RWPE2 (cell line): ENCODE data around the gene TBC1D1.

Experiments
- ATAC-seq: fragments of 200-7000 bp; cut with Tn5 transposase; 3 replicates; pipeline ENCODE4 v1.9.1; 2021; ENCODE audit warnings: low read depth
- DNase-seq: peaks from one replicate; pipeline ENCODE4 v3.0.0-alpha.2; 2020; ENCODE audit warnings: low spot score
- H3K27ac ChIP-seq: fragments of 450-650 bp; 2 replicates; pipeline ENCODE4 v1.5.1; 2017; ENCODE audit warnings: mild to moderate bottlenecking; ENCODE audit not compliant: poor library complexity, severe bottlenecking
- H3K27me3 ChIP-seq: fragments of 250-450 bp; sonication (Bioruptor Pico); 2 replicates; pipeline ENCODE4 v1.5.1; 2021; ENCODE audit warnings: mild to moderate bottlenecking, moderate library complexity; ENCODE audit not compliant: insufficient read depth, poor library complexity, severe bottlenecking
- H3K36me3 ChIP-seq: fragments of 250-450 bp; sonication (Bioruptor Pico); 2 replicates; pipeline ENCODE4 v1.5.1; 2020; ENCODE audit warnings: low read depth, mild to moderate bottlenecking, moderate library complexity
- H3K4me1 ChIP-seq: fragments of 250-450 bp; sonication (Bioruptor Pico); 2 replicates; pipeline ENCODE4 v1.5.1; 2021; ENCODE audit warnings: mild to moderate bottlenecking, moderate library complexity; ENCODE audit not compliant: insufficient read depth, poor library complexity, severe bottlenecking
- H3K4me3 ChIP-seq: fragments of 250-450 bp; sonication (Bioruptor Pico); 2 replicates; pipeline ENCODE4 v1.5.1; 2021; ENCODE audit warnings: mild to moderate bottlenecking, moderate library complexity; ENCODE audit not compliant: severe bottlenecking
- H3K9me3 ChIP-seq: fragments of 250-450 bp; sonication (Bioruptor Pico); 2 replicates; pipeline ENCODE4 v1.5.1; 2021; ENCODE audit warnings: mild to moderate bottlenecking, moderate library complexity; ENCODE audit not compliant: severe bottlenecking
- TF ChIP-seq, protein P1 (sequence below): fragments of 450-650 bp; IDR thresholded peaks from one replicate; pipeline ENCODE4 v1.5.1; 2017; ENCODE audit warnings: mild to moderate bottlenecking, moderate library complexity; ENCODE audit not compliant: poor library complexity, severe bottlenecking

The TBC1D1 gene

DNA sequence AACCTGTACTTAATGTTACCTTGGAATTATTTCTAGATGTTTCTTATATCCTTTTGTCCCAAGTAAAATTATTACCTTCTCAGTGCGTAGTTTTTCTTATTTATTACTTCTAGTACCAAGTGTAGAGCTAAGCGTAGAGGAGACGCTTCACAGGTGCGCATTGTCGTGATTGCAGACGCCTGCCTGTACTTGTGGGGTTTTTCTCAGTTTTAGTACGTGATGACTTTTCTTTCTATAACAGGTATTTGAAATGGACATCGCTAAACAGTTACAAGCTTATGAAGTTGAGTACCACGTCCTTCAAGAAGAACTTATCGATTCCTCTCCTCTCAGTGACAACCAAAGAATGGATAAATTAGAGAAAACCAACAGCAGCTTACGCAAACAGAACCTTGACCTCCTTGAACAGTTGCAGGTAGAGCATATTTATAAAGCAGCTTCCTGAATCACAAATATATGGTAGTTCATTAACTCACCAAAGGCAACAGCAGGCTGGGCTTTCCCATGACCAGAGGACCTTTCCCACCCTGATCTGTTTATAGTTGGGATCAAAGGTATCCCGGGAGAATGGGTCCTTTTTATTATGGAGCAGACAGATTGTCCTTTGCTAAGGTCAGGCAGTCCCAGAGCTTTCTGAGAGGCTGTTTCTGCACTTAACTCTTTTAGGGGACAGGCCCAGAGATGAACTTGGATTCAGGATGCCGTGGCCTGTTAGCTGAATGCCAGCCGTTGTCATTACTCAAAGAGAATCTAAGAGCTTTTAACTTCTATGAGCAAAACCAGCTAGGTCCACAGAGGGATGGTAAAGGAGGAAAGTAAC, 242.2 kb downstream of the TBC1D1 start:
- Histone ChIP-seq H3K4me1 (peaks cover 11% of the 10 kb centered on the region), H3K36me3 (peaks cover 9% of the 10 kb centered on the region; the same call in 1 of the 2 replicates), H3K9me3 (no peaks in the 10 kb centered on the region), H3K27ac (no peak overlapping the region), H3K4me3 (no peak overlapping the region), H3K27me3 (no peaks in the 10 kb centered on the region)
- no peak for ATAC-seq
- TF ChIP-seq, protein P1, sequence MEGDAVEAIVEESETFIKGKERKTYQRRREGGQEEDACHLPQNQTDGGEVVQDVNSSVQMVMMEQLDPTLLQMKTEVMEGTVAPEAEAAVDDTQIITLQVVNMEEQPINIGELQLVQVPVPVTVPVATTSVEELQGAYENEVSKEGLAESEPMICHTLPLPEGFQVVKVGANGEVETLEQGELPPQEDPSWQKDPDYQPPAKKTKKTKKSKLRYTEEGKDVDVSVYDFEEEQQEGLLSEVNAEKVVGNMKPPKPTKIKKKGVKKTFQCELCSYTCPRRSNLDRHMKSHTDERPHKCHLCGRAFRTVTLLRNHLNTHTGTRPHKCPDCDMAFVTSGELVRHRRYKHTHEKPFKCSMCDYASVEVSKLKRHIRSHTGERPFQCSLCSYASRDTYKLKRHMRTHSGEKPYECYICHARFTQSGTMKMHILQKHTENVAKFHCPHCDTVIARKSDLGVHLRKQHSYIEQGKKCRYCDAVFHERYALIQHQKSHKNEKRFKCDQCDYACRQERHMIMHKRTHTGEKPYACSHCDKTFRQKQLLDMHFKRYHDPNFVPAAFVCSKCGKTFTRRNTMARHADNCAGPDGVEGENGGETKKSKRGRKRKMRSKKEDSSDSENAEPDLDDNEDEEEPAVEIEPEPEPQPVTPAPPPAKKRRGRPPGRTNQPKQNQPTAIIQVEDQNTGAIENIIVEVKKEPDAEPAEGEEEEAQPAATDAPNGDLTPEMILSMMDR, result no peak
- DNase-seq, result no peak

DNA sequence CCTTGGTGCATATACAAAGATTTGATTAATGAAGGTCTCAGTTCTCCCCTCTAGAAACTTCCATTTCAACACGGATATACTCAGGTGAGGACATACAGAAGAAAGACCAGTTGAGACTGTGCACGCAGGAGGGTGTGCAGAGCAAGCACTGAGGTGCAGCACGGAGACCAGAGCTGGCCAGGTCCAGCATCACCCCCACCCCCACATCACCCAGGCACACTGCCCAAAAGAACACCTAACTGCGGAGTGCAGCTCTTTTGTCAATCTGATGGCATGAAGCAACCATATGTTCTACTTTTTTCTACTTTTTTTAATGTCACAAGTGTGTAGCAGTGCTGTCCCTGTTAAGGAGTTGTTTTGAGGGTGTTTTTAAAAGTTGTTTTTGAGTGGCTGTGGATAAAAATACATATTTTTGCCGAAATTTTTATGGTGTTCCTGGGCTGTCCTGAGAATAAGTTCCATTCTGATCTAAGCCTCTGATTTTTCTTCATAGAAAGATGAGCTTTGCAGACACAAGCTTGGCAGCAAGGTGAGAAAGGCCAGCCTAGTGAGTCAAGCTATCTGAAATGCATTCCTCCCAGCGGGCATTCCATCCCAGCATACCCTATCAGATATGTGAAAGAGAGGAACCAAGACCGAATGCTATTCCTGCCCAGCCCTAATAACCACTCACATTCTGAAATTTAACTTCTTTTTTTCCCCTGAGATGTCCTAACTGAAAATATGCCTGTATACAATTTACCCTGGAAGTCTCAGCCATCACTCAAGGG, 243.0 kb downstream of the TBC1D1 start:
- ATAC-seq, result no peak
- Histone ChIP-seq H3K4me1 (peaks cover 5% of the 10 kb centered on the region), H3K36me3 (peaks cover 9% of the 10 kb centered on the region; the same call in 1 of the 2 replicates), H3K27me3 (no peaks in the 10 kb centered on the region), H3K9me3 (no peaks in the 10 kb centered on the region), H3K27ac (no peak overlapping the region), H3K4me3 (no peak overlapping the region)
- TF ChIP-seq, protein P1, result no peak
- DNase-seq, result no peak

DNA sequence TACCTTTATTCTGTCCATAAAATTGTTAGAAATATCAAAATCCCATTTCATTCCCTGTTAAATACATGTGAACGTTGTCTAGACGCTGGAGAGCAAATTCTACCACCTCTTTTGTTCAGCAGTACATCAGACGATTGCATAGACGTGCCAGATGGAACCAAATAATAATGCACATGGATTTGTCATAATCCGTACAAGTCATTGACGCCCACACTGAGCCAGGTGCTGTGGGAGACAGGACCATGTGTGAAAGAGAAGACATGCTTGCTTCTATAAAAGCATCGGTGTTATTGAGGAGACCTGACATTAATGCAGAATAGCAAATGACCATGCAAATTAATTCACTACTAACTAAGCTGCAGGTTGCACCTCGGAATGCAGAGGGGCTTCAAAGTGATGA, 244.3 kb downstream of the TBC1D1 start:
- Histone ChIP-seq H3K4me1 (no peaks in the 10 kb centered on the region), H3K36me3 (peaks cover 14% of the 10 kb centered on the region; the same call in 1 of the 2 replicates), H3K9me3 (no peaks in the 10 kb centered on the region), H3K27me3 (no peaks in the 10 kb centered on the region), H3K27ac (no peak overlapping the region), H3K4me3 (no peak overlapping the region)
- TF ChIP-seq, protein P1, result no peak
- DNase-seq (no peak), ATAC-seq (no peak)

DNA sequence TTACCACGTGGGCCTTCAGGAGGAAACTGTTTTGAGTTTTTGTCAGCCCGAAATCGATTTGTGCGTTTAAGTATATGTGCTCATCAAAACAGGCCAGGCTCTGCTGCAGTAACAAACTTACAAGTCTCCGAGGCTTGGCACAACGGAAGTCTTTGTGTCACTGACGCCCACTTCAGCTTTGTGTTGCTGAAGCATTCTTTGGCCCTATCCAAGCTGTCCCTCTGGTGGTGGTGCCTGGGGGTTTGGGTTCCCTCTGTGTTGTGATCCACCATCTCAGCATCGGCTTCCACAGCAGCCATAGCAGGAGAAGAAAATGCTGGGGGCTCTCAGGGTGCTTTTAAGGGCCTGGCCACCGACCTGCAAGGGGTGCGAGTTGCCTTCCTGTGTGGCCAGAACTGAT, 245.7 kb downstream of the TBC1D1 start:
- TF ChIP-seq, protein P1, result no peak
- H3K9me3 ChIP-seq, result no peaks in the 10 kb centered on the region
- no peak for DNase-seq
- no peaks in the 10 kb centered on the region for H3K4me1 ChIP-seq
- H3K27ac ChIP-seq, result no peak overlapping the region
- ATAC-seq, result no peak
- H3K27me3 ChIP-seq, result no peaks in the 10 kb centered on the region
- no peak overlapping the region for H3K4me3 ChIP-seq
- peaks cover 14% of the 10 kb centered on the region; the same call in 1 of the 2 replicates for H3K36me3 ChIP-seq
